SK-N-SH (cell line): ENCODE data around the gene BRI3BP. TPM values are rescaled to one million over a fixed set of nuclear protein-coding genes. Genes with fewer than 3 reads are reported as not detected.

Experiments
- CTCF ChIA-PET: fragments of 300-600, 350-600 bp; formaldehyde crosslinking; extraction: SDS; loops from one replicate; lab custom pipeline; 2021; lab: Yijun Ruan, JAX
- POLR2A ChIA-PET: fragments of 350-600 bp; sonication (Branson Sonifier 250); formaldehyde crosslinking; extraction: SDS; loops from one replicate; lab custom pipeline; 2020; ENCODE audit warnings: antibody characterized with exemption, inconsistent platforms; lab: Yijun Ruan, JAX
- DNase-seq: peaks from one replicate; pipeline ENCODE4 v3.0.0; 2012
- H2AFZ ChIP-seq: fragments of 200-600 bp; sonication (generic); 2 replicates; pipeline ENCODE4 v1.8.1; 2016; ENCODE audit warnings: antibody characterized with exemption, mild to moderate bottlenecking, low read depth
- H3F3A ChIP-seq: fragments of 200-600 bp; sonication (generic); replicated peaks from 2 replicates; pipeline ENCODE3; 2016; ENCODE audit warnings: antibody characterized with exemption, mild to moderate bottlenecking; ENCODE audit not compliant: insufficient read depth
- H3K27ac ChIP-seq, 2 experiments: fragments of 200-500 bp in 1 of 2; fragments of 200-600 bp in 1 of 2; sonication (Bioruptor generic) in 1 of 2; sonication (generic), shearing (Covaris generic) in 1 of 2; 2 replicates each; pipeline versions ENCODE4 v1.5.1 to v1.6.1; 2014 to 2016; ENCODE audit warnings: low read depth in 2 of 2, inconsistent platforms in 1 of 2, low read length in 1 of 2, mild to moderate bottlenecking in 1 of 2, mixed read lengths in 1 of 2
- H3K27me3 ChIP-seq: fragments of 200-600 bp; sonication (generic), shearing (Covaris generic); 2 replicates; pipeline ENCODE4 v1.6.1; 2016; ENCODE audit warnings: mixed run types; ENCODE audit not compliant: insufficient read depth
- H3K36me3 ChIP-seq, 2 experiments: fragments of 200-500 bp in 1 of 2; fragments of 200-600 bp in 1 of 2; sonication (Bioruptor generic) in 1 of 2; sonication (generic) in 1 of 2; replicated peaks in 1 of 2; 2 replicates each; pipeline versions ENCODE3 to v1.5.1; 2014 to 2016; ENCODE audit warnings: low read length in 1 of 2, mild to moderate bottlenecking in 1 of 2; ENCODE audit not compliant: insufficient read depth in 2 of 2, control insufficient read depth in 1 of 2
- H3K4me1 ChIP-seq, 2 experiments: fragments of 200-500 bp in 1 of 2; fragments of 200-600 bp in 1 of 2; sonication (Bioruptor generic) in 1 of 2; sonication (generic), shearing (Covaris generic) in 1 of 2; 2 replicates each; pipeline versions ENCODE4 v1.5.1 to v1.6.1; 2014 to 2016; ENCODE audit warnings: low read depth in 1 of 2, low read length in 1 of 2, mixed run types in 1 of 2; ENCODE audit not compliant: insufficient read depth in 2 of 2, control insufficient read depth in 1 of 2
- H3K4me2 ChIP-seq: fragments of 200-600 bp; sonication (generic), shearing (Covaris generic); 2 replicates; pipeline ENCODE4 v1.6.1; 2017; ENCODE audit warnings: mixed run types
- H3K4me3 ChIP-seq, 2 experiments: fragments of 200-500 bp in 1 of 2; fragments of 200-600 bp in 1 of 2; sonication (Bioruptor generic) in 1 of 2; sonication (generic), shearing (Covaris generic) in 1 of 2; 2 replicates each; pipeline versions ENCODE4 v1.5.1 to v1.8.1; 2014 to 2016; ENCODE audit warnings: low read depth in 2 of 2, inconsistent platforms in 1 of 2, low read length in 1 of 2, mild to moderate bottlenecking in 1 of 2, mixed read lengths in 1 of 2, moderate library complexity in 1 of 2
- H3K79me2 ChIP-seq: fragments of 200-600 bp; sonication (generic); 2 replicates; pipeline ENCODE4 v1.8.1; 2017; ENCODE audit warnings: mild to moderate bottlenecking; ENCODE audit not compliant: insufficient read depth
- H3K9ac ChIP-seq: fragments of 200-600 bp; sonication (generic); 2 replicates; pipeline ENCODE4 v1.6.1; 2017; ENCODE audit warnings: mixed run types
- H3K9me2 ChIP-seq: fragments of 200-600 bp; sonication (generic); 2 replicates; pipeline ENCODE4 v1.6.1; 2017; ENCODE audit warnings: mixed run types
- H3K9me3 ChIP-seq: fragments of 200-600 bp; sonication (generic); 2 replicates; pipeline ENCODE4 v1.6.1; 2017; ENCODE audit warnings: mixed run types, mild to moderate bottlenecking, moderate library complexity
- H4K20me1 ChIP-seq: fragments of 200-600 bp; sonication (generic); 2 replicates; pipeline ENCODE4 v1.6.1; 2017; ENCODE audit warnings: mild to moderate bottlenecking, mixed run types; ENCODE audit not compliant: insufficient read depth
- CHD2 ChIP-seq: fragments of 150-350 bp; IDR thresholded peaks from 2 replicates; pipeline ENCODE4 v1.6.1; 2018; ENCODE audit warnings: low read length; ENCODE audit not compliant: partially characterized antibody
- CTCF ChIP-seq: fragments of 200-600 bp; sonication (generic); IDR thresholded peaks from 2 replicates; pipeline ENCODE4 v1.6.1; 2017; ENCODE audit warnings: antibody characterized with exemption, mild to moderate bottlenecking, moderate library complexity
- GABPA ChIP-seq: IDR thresholded peaks from 2 replicates; pipeline ENCODE4 v1.4.0; 2012; ENCODE audit warnings: low read depth, mild to moderate bottlenecking
- IRF3 ChIP-seq: fragments of 150-350 bp; IDR thresholded peaks from 2 replicates; pipeline ENCODE4 v1.6.1; 2016; ENCODE audit warnings: mild to moderate bottlenecking, low read depth, low read length
- MAX ChIP-seq: IDR thresholded peaks from 2 replicates; pipeline ENCODE4 v1.4.0; 2012; ENCODE audit warnings: low read depth
- MXI1 ChIP-seq: IDR thresholded peaks from 2 replicates; pipeline ENCODE4 v1.6.1; 2012; ENCODE audit warnings: mild to moderate bottlenecking, low read depth, low read length, improper control_type of control experiment
- POLR2AphosphoS5 ChIP-seq: IDR thresholded peaks from 2 replicates; pipeline ENCODE4 v1.6.1; 2012; ENCODE audit warnings: low read depth, low read length
- RAD21 ChIP-seq: IDR thresholded peaks from 2 replicates; pipeline ENCODE4 v1.6.1; 2012; ENCODE audit warnings: mild to moderate bottlenecking, low read length
- REST ChIP-seq: IDR thresholded peaks from 2 replicates; pipeline ENCODE4 v1.6.1; 2012; ENCODE audit warnings: mild to moderate bottlenecking, low read depth, low read length, moderate library complexity
- USF2 ChIP-seq: fragments of 150-350 bp; IDR thresholded peaks from 2 replicates; pipeline ENCODE4 v1.6.1; 2017; ENCODE audit warnings: antibody characterized with exemption, low read length, low read depth, borderline replicate concordance
- WGBS: methylation state at CpG from one replicate; pipeline ENCODE4 v1.1.6; 2017; ENCODE audit warnings: low lambda C conversion rate; 5-methylcytosine and 5-hydroxymethylcytosine counted together
- polyA plus RNA-seq, 3 experiments: library from polyadenylated mRNA; depleted of rRNA; stranded (reverse); fragments of >200 nt; gene quantifications; 2 replicates each; pipeline ENCODE4 v1.2.3, GENCODE V29; 2012

Gene BRI3BP
- polyA plus RNA-seq, 1 of the 3 experiments (the other 2 are of a cell fraction) = 3.8 TPM

GRCh38 chr12:125064492-125064891 lies 71.0 kb downstream of the BRI3BP start:
- H3K36me3 ChIP-seq = no peaks in the 10 kb centered on the region
- H3K4me3 ChIP-seq = peak overlapping the region; percentile 69 to 71
- peaks cover 8% of the 10 kb centered on the region for H3K79me2 ChIP-seq
- no peaks in the 10 kb centered on the region for H3K9me3 ChIP-seq
- ChIA-PET POLR2A (interaction anchor here (2.0 kb wide), 1 partner anchor 15 kb away, joined by 11 read pairs; no protein-coding TSS in a partner anchor), CTCF (interaction anchor here (1.0 to 2.3 kb wide), 3 partner anchors 15 to 71 kb away, joined by 3 to 8 read pairs (median 5); partner anchors contain the start of gene BRI3BP)
- H4K20me1 ChIP-seq = no peaks in the 10 kb centered on the region
- DNase-seq = no peak
- 62% methylated on average over 5 of the region's 5 CpGs for WGBS
- H3K27ac ChIP-seq = no peak overlapping the region
- no peaks in the 10 kb centered on the region for H3F3A ChIP-seq
- H2AFZ ChIP-seq = peak overlapping the region; percentile 89
- no peaks in the 10 kb centered on the region for H3K27me3 ChIP-seq
- H3K9ac ChIP-seq = no peak overlapping the region
- peaks cover 0 to 13% of the 10 kb centered on the region in 2 experiments; a peak in 1 of 4 replicates for H3K4me1 ChIP-seq
- TF ChIP-seq REST = no peak
- TF ChIP-seq CTCF = no peak
- H3K4me2 ChIP-seq = peak overlapping the region; percentile 84
- H3K9me2 ChIP-seq = no peaks in the 10 kb centered on the region

- 3% methylated on average over 20 of the region's 80 CpGs for WGBS
- no peaks in the 10 kb centered on the region for H3K9me3 ChIP-seq
- peaks cover 8% of the 10 kb centered on the region for H3K79me2 ChIP-seq
- H3K4me1 ChIP-seq = peaks cover 0 to 13% of the 10 kb centered on the region in 2 experiments; a peak in 1 of 4 replicates
- H3F3A ChIP-seq = no peaks in the 10 kb centered on the region
- DNase-seq = peak; percentile 99
- H3K27me3 ChIP-seq = no peaks in the 10 kb centered on the region
- H4K20me1 ChIP-seq = no peaks in the 10 kb centered on the region
- H3K9me2 ChIP-seq = no peaks in the 10 kb centered on the region
- peak within 1 kb of the TSS; percentile 69 to 71 for H3K4me3 ChIP-seq
- no peaks in the 10 kb centered on the region for H3K36me3 ChIP-seq
- peak within 1 kb of the TSS; percentile 72 for H3K9ac ChIP-seq
- peak within 1 kb of the TSS in 1 of 2 experiments; percentile 47; a peak in 1 of 4 replicates for H3K27ac ChIP-seq
- POLR2A ChIA-PET = interaction anchor here (2.0 kb wide), 1 partner anchor 15 kb away, joined by 11 read pairs; no protein-coding TSS in a partner anchor
- H2AFZ ChIP-seq = peak within 1 kb of the TSS; percentile 89
- CTCF ChIA-PET = interaction anchor here (0.7 to 2.3 kb wide), 6 partner anchors 12 to 159 kb away, joined by 3 to 8 read pairs (median 4); partner anchors contain the start of gene BRI3BP
- H3K4me2 ChIP-seq = peak within 1 kb of the TSS; percentile 84
- TF ChIP-seq MXI1 (peak; percentile 52; the same call in 1 of the 2 replicates), GABPA (no peak), CTCF (no peak), IRF3 (no peak), CHD2 (peak; percentile 61), POLR2AphosphoS5 (peak; percentile 62), RAD21 (no peak), USF2 (no peak), MAX (peak; percentile 31; the same call in 1 of the 2 replicates)
Measured at GRCh38 chr12:125065021-125065918, 71.8 kb downstream of the BRI3BP start, which contains the start of gene AACS. Gene AACS, plus strand, starts transcription at chr12:125065435. Its CDS starts 150 bp downstream, at chr12:125065585.
